Effector memory CD8-positive, alpha-beta T cell (primary cell): ENCODE measurements around the gene IDNK.

Experiments
- ATAC-seq: fragments of 150-1000 bp; cut with Tn5 transposase; replicated peaks from 2 replicates; pipeline ENCODE4 v1.10.0; 2021; ENCODE audit warnings: mild to moderate bottlenecking, moderate library complexity
- DNase-seq, 3 experiments: peaks; one replicate each; pipeline ENCODE4 v3.0.0; 2021
- H3K27ac Mint-ChIP-seq, 2 donors: one replicate each; pipeline ENCODE4 v1.8.0; 2022; ENCODE audit warnings: mild to moderate bottlenecking in 2 of 2, mixed read lengths in 2 of 2, moderate library complexity in 2 of 2
- H3K27me3 Mint-ChIP-seq, 2 donors: one replicate each; pipeline ENCODE4 v1.8.0; 2022; ENCODE audit warnings: mixed read lengths in 2 of 2
- H3K36me3 Mint-ChIP-seq: one replicate; pipeline ENCODE4 v1.8.0; 2022; ENCODE audit warnings: mild to moderate bottlenecking, moderate library complexity, mixed read lengths; ENCODE audit not compliant: insufficient read depth
- H3K4me1 Mint-ChIP-seq, 2 donors: one replicate each; pipeline ENCODE4 v1.8.0; 2022; ENCODE audit warnings: low read depth in 2 of 2, mixed read lengths in 2 of 2
- H3K4me3 Mint-ChIP-seq, 2 donors: one replicate each; pipeline ENCODE4 v1.8.0; 2022; ENCODE audit warnings: mild to moderate bottlenecking in 2 of 2, mixed read lengths in 2 of 2, moderate library complexity in 2 of 2
- H3K9me3 Mint-ChIP-seq, 2 donors: one replicate each; pipeline ENCODE4 v1.8.0; 2022; ENCODE audit warnings: mixed read lengths in 2 of 2

IDNK gene

DNA sequence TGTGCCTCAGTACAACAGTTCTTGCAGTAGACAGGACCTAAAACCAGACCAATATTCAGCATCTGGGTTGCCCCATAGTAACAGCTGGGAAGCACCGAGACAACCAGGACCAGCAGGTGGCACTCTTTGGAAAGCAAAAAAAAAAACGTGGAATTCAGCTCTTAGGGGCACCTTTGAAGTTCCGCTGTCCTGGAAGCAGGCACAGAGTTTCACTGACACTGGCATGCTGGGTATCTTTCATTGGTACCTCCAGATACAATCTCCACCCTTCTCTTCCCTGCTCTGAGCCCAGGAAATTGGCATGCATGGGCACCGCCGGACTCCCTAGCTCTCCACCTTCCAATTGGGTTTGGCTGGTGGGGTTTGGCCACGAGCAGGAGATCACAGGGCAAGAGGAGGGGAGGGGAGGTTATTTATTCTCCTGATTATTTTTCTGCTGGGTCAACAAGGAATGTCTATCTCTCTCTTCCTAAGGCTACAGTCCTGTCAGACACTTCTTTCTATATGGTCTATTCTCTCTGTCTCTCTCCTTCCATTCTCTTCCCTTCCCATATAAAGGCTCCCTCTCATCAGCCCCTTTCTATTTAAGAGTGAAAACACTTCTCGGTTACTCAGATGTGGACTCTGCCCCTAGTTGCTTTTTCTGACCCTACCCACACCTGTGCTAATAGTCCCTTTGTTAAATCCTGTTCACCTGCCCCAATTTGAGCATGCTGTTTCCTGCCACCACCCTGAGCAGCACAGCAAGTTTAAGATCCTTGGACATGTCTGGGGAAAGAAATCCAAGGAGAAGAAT lies 1.9 kb upstream of the IDNK start:
- H3K27me3 Mint-ChIP-seq = no peaks in the 10 kb centered on the region
- peaks cover 25 to 36% of the 10 kb centered on the region in 2 donors for H3K4me1 Mint-ChIP-seq
- DNase-seq (peak; percentile 40 to 49 (median 48)), ATAC-seq (peak; percentile 19)
- H3K27ac Mint-ChIP-seq = peak overlapping the region in 1 of 2 donors; percentile 80
- H3K36me3 Mint-ChIP-seq = peaks cover 8% of the 10 kb centered on the region
- H3K9me3 Mint-ChIP-seq = no peaks in the 10 kb centered on the region
- peak overlapping the region in 1 of 2 donors; percentile 40 for H3K4me3 Mint-ChIP-seq

DNA sequence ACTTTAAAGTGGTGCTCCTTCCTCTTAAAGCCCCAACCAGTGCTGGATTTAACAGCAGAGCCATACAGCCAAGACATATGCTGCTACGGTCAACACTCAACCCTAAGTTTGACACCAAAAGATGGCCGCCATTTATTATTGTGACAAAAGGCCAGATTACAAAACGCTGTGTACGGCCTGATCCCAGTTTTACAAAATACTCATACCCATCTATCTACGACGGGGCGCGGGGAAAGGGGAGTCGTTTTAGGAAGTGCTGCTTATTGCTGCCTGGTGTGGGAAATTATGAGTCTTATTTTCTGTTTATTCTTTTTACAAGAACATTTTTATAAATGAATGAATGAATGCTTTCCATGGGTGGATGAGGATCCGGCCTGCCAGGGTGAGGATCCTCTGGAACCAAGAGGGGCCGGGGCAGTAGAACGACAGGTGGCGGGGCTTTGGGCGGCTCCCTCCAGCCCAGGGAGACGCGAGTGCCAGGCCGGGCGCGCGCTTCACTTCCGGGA lies 457 bp upstream of the IDNK start:
- peak; percentile 44 for ATAC-seq
- H3K9me3 Mint-ChIP-seq = no peaks in the 10 kb centered on the region
- peak in 1 of 3 experiments; percentile 33 for DNase-seq
- H3K4me3 Mint-ChIP-seq = peak overlapping the region; percentile 95 to 97
- H3K27ac Mint-ChIP-seq = peak overlapping the region; percentile 96 to 98
- H3K27me3 Mint-ChIP-seq = no peaks in the 10 kb centered on the region
- H3K36me3 Mint-ChIP-seq = peaks cover 11% of the 10 kb centered on the region
- peaks cover 27 to 38% of the 10 kb centered on the region in 2 donors for H3K4me1 Mint-ChIP-seq

- ATAC-seq (peak; percentile 45), DNase-seq (no peak)
- Mint-ChIP-seq H3K4me1 (peaks cover 27 to 38% of the 10 kb centered on the region in 2 donors), H3K4me3 (peak overlapping the region; percentile 95 to 97), H3K9me3 (no peaks in the 10 kb centered on the region), H3K36me3 (peaks cover 16% of the 10 kb centered on the region), H3K27ac (peak overlapping the region; percentile 96 to 98), H3K27me3 (no peaks in the 10 kb centered on the region)
These were observed 735 bp downstream of the IDNK start for GRCh38 chr9:83623679-83624076.

GRCh38 chr9:83625178-83625577 lies 2.2 kb downstream of the IDNK start:
- no peak for DNase-seq
- no peaks in the 10 kb centered on the region for H3K9me3 Mint-ChIP-seq
- no peak for ATAC-seq
- H3K27ac Mint-ChIP-seq = peak overlapping the region; percentile 96 to 98
- H3K27me3 Mint-ChIP-seq = no peaks in the 10 kb centered on the region
- H3K4me3 Mint-ChIP-seq = peak overlapping the region in 1 of 2 donors; percentile 14
- H3K4me1 Mint-ChIP-seq = peaks cover 29 to 41% of the 10 kb centered on the region in 2 donors
- H3K36me3 Mint-ChIP-seq = peaks cover 17% of the 10 kb centered on the region

DNA sequence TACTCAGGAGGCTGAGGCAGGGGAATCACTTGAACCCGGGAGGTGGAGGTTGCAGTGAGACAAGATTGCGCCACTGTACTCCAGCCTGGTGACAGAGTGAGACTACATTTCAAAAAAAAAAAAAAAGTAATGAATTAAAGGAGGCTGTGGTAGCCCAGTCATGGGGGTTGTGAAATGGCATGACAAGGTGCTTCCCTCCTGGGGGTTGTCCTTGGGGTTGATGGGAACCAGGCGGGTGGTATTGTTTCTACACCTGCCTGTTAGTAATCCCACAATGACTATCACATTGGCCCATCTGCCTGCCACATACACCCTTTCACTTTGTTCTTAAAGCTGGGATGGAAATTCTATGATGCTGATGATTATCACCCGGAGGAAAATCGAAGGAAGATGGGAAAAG lies 5.6 kb downstream of the IDNK start:
- peaks cover 19 to 32% of the 10 kb centered on the region in 2 donors for H3K4me1 Mint-ChIP-seq
- no peaks in the 10 kb centered on the region for H3K27me3 Mint-ChIP-seq
- H3K9me3 Mint-ChIP-seq = no peaks in the 10 kb centered on the region
- H3K36me3 Mint-ChIP-seq = peaks cover 16% of the 10 kb centered on the region
- ATAC-seq (no peak), DNase-seq (no peak)
- no peak overlapping the region for H3K4me3 Mint-ChIP-seq
- peak overlapping the region; percentile 67 to 68 for H3K27ac Mint-ChIP-seq

DNA sequence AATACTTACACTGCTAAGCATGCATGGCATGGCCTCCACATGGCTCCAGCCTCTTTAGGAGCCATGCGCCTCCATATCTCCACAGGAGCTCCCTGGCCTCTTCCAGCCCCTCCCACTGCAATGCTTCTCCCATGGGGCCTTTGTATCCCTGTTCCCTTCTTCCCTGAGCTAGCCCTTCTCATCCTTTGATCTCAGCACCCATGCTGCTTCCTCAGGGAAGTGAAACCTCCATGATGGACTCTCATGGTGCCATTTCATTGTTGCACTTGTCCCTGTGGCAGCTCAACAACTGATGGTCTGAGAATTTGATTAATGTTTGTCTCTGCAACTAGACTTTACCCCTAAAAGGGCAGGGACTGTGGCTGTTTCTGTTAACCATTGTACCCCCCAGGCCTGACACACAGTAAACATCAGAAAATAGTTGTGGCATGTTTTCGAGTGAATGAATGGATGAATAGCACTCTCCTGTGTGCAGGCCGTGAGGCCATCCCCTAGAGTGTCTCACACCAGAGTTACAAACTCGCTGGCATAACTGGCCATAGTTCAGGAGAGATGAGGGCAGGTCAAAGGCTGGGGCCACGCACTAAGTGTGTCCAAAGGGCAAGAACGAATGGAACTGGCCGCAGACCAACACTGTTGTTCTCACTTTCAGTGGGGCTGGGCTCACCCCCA lies 6.6 kb downstream of the IDNK start:
- Mint-ChIP-seq H3K4me1 (peaks cover 12 to 21% of the 10 kb centered on the region in 2 donors), H3K36me3 (peaks cover 12% of the 10 kb centered on the region), H3K27ac (peak overlapping the region; percentile 44 to 68), H3K9me3 (no peaks in the 10 kb centered on the region), H3K27me3 (no peaks in the 10 kb centered on the region), H3K4me3 (no peak overlapping the region)
- DNase-seq = no peak
- ATAC-seq = no peak

DNA sequence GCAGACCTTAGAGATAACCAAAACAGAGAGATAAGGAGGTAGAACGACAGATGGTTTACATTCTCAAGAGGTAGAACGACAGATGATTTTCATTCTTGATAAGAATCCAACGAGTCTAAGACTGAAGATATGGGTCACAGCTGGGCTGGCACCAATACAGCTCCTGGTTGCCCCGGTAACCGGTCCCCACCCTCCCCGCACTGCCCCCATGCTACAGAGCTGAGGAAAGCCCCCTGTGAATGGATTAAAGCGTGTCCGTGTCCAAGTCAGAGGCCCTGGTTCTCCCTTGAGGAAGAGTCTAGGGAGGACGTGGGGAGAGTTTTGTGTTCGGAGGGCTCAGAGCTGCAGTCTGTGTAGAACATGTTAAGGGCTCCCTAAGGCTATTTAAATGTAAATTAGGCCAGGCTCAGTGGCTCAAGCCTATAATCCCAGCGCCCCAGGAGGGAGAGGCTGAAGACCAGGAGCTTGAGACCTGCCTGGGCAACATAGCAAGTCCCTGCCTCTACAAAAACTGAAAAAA lies 8.1 kb downstream of the IDNK start:
- H3K36me3 Mint-ChIP-seq = peaks cover 12% of the 10 kb centered on the region
- no peak for DNase-seq
- H3K4me1 Mint-ChIP-seq = peaks cover 4 to 10% of the 10 kb centered on the region in 2 donors
- ATAC-seq = no peak
- no peaks in the 10 kb centered on the region for H3K27me3 Mint-ChIP-seq
- no peak overlapping the region for H3K4me3 Mint-ChIP-seq
- H3K27ac Mint-ChIP-seq = peak overlapping the region; percentile 65 to 76
- no peaks in the 10 kb centered on the region for H3K9me3 Mint-ChIP-seq

GRCh38 chr9:83633255-83633654 lies 10.3 kb downstream of the IDNK start:
- H3K27me3 Mint-ChIP-seq = no peaks in the 10 kb centered on the region
- ATAC-seq (no peak), DNase-seq (no peak)
- no peaks in the 10 kb centered on the region for H3K9me3 Mint-ChIP-seq
- peaks cover 8% of the 10 kb centered on the region for H3K36me3 Mint-ChIP-seq
- H3K4me1 Mint-ChIP-seq = peaks cover 2 to 8% of the 10 kb centered on the region in 2 donors
- no peak overlapping the region for H3K27ac Mint-ChIP-seq
- no peak overlapping the region for H3K4me3 Mint-ChIP-seq

GRCh38 chr9:83633676-83634075 lies 10.7 kb downstream of the IDNK start:
- DNase-seq = no peak
- Mint-ChIP-seq H3K4me3 (no peak overlapping the region), H3K9me3 (no peaks in the 10 kb centered on the region), H3K4me1 (peaks cover 2 to 8% of the 10 kb centered on the region in 2 donors), H3K27ac (no peak overlapping the region), H3K27me3 (no peaks in the 10 kb centered on the region), H3K36me3 (peaks cover 4% of the 10 kb centered on the region)
- ATAC-seq = no peak

- Mint-ChIP-seq H3K9me3 (no peaks in the 10 kb centered on the region), H3K27ac (peak overlapping the region in 1 of 2 donors; percentile 15), H3K27me3 (no peaks in the 10 kb centered on the region), H3K4me1 (peaks cover 0 to 5% of the 10 kb centered on the region in 2 donors), H3K4me3 (no peak overlapping the region), H3K36me3 (no peaks in the 10 kb centered on the region)
- no peak for DNase-seq
- no peak for ATAC-seq
These were observed 13.9 kb downstream of the IDNK start for GRCh38 chr9:83636813-83637212.

DNA sequence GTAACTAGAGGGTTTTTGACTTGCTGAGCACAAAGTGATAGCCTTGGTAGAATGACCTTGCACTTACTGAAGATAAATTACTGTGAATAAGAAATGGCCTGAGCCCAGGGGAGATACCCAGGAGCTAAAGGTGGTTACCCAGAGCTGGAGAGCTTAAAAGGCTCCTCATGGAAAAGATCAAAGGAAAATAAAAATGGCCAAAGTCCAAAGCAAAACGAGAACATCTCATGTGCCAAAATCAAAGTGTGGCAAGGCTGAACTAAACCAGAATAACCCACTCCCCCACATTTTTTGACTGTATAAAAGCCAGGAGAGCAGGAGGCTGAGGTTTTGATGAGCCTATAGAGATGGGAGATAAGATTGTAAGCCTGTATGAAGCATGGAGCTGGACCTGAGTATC lies 14.4 kb downstream of the IDNK start:
- H3K4me1 Mint-ChIP-seq = no peaks in the 10 kb centered on the region
- H3K36me3 Mint-ChIP-seq = no peaks in the 10 kb centered on the region
- H3K9me3 Mint-ChIP-seq = no peaks in the 10 kb centered on the region
- H3K27ac Mint-ChIP-seq = peak overlapping the region in 1 of 2 donors; percentile 15
- H3K4me3 Mint-ChIP-seq = no peak overlapping the region
- ATAC-seq (no peak), DNase-seq (no peak)
- H3K27me3 Mint-ChIP-seq = no peaks in the 10 kb centered on the region

DNA sequence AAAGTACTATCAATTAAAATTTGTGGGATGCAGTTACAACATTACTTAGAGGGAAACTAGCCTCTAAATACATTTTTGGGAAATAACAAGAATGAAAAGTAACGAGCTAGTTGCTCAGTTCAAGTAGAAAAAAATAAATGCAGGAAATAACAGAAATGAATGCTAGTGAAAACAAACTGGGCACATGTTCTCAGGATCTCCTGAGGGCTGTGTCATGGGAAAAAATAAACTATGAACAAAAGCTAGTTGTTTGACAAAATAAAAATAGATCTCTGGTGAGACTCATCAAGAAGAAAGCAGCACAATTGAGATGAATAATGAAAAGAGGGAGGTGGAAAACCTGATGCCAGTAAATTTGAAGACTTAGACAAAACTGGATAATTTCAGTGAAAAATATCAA lies 16.3 kb downstream of the IDNK start:
- no peaks in the 10 kb centered on the region for H3K27me3 Mint-ChIP-seq
- peaks cover 6% of the 10 kb centered on the region for H3K36me3 Mint-ChIP-seq
- DNase-seq = no peak
- ATAC-seq = no peak
- no peaks in the 10 kb centered on the region for H3K4me1 Mint-ChIP-seq
- H3K4me3 Mint-ChIP-seq = no peak overlapping the region
- H3K27ac Mint-ChIP-seq = peak overlapping the region in 1 of 2 donors; percentile 32
- no peaks in the 10 kb centered on the region for H3K9me3 Mint-ChIP-seq

DNA sequence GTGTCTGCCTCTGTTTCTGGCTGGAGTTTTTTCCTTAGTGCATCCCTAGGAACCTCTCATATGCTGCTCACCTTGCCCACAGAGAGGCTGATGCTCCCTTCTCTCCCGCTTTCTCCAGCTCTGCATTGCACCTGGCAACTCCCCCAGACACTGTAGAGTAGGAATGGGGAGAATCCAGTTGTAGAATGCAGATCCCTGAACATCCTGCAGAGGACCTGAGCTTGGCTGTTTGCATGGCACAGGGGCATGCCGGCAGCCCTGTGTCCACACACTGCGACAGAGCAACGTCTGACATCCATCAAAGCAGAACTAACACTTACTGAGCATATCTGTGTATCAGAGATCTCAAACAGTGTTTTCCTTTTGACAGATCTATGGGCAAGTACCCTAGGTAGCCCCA lies 19.9 kb downstream of the IDNK start:
- no peak overlapping the region for H3K27ac Mint-ChIP-seq
- no peaks in the 10 kb centered on the region for H3K27me3 Mint-ChIP-seq
- H3K9me3 Mint-ChIP-seq = no peaks in the 10 kb centered on the region
- H3K4me3 Mint-ChIP-seq = no peak overlapping the region
- ATAC-seq (no peak), DNase-seq (no peak)
- H3K36me3 Mint-ChIP-seq = peaks cover 13% of the 10 kb centered on the region
- peaks cover 0 to 3% of the 10 kb centered on the region in 2 donors for H3K4me1 Mint-ChIP-seq
